OCI-LY7 (cell line): ENCODE results near the gene IRF1. TPM values are rescaled to one million over a fixed set of nuclear protein-coding genes. Genes with fewer than 3 reads are reported as not detected.

Source experiments
- BruUV-seq: library from RNA; stranded (reverse); fragments of 400-500 nt; replicated peaks from 2 replicates; lab custom pipeline; 2021; lab: Mats Ljungman, UMichigan
- CTCF ChIA-PET: fragments of 300-600 bp; sonication (Branson Sonifier 250); formaldehyde crosslinking; loops from one replicate; lab custom pipeline; 2022; ENCODE audit warnings: antibody characterized with exemption; ENCODE audit not compliant: unreplicated experiment; lab: Charles Lee
- POLR2A ChIA-PET: fragments of 300-600 bp; sonication (Branson Sonifier 250); formaldehyde crosslinking; loops from one replicate; lab custom pipeline; 2022; ENCODE audit warnings: antibody characterized with exemption; lab: Charles Lee
- DNase-seq: peaks from one replicate; pipeline ENCODE4 v3.0.0-alpha.2; 2015; ENCODE audit warnings: low spot score
- H2AFZ ChIP-seq: fragments of 200-600 bp; sonication (generic), shearing (Covaris generic); 2 replicates; pipeline ENCODE4 v1.6.1; 2014; ENCODE audit warnings: mild to moderate bottlenecking, antibody characterized with exemption, low read length, moderate library complexity
- H3K27ac ChIP-seq: fragments of 200-600 bp; sonication (generic); 2 replicates; pipeline ENCODE4 v1.5.1; 2014; ENCODE audit warnings: mixed run types, low read depth, mild to moderate bottlenecking, moderate library complexity, low read length, inconsistent platforms; ENCODE audit not compliant: poor library complexity, severe bottlenecking
- H3K36me3 ChIP-seq: fragments of 200-600 bp; sonication (generic); 2 replicates; pipeline ENCODE4 v1.6.1; 2014; ENCODE audit warnings: mild to moderate bottlenecking, antibody characterized with exemption, low read length, moderate library complexity, mixed read lengths; ENCODE audit not compliant: insufficient read depth
- H3K4me1 ChIP-seq: fragments of 200-600 bp; sonication (generic); 2 replicates; pipeline ENCODE4 v1.5.1; 2014; ENCODE audit warnings: mild to moderate bottlenecking, low read length; ENCODE audit not compliant: insufficient read depth, poor library complexity, severe bottlenecking
- H3K4me2 ChIP-seq: fragments of 200-600 bp; sonication (generic); 2 replicates; pipeline ENCODE4 v1.6.1; 2014; ENCODE audit warnings: mild to moderate bottlenecking, low read length
- H3K4me3 ChIP-seq: fragments of 200-600 bp; sonication (generic); 2 replicates; pipeline ENCODE4 v1.5.1; 2014; ENCODE audit warnings: mild to moderate bottlenecking, low read depth, low read length; ENCODE audit not compliant: poor library complexity, severe bottlenecking
- H3K79me2 ChIP-seq: fragments of 200-600 bp; sonication (generic); 2 replicates; pipeline ENCODE4 v1.6.1; 2016; ENCODE audit warnings: low read depth, mild to moderate bottlenecking, low read length, moderate library complexity, mixed read lengths; ENCODE audit not compliant: insufficient read depth
- H3K9me2 ChIP-seq: fragments of 200-600 bp; sonication (generic); 2 replicates; pipeline ENCODE4 v1.6.1; 2016; ENCODE audit warnings: mild to moderate bottlenecking, low read length, mixed read lengths; ENCODE audit not compliant: insufficient read depth
- H3K9me3 ChIP-seq: fragments of 200-600 bp; sonication (generic); 2 replicates; pipeline ENCODE4 v1.6.1; 2014; ENCODE audit warnings: mild to moderate bottlenecking, mixed run types, low read length, mixed read lengths
- H4K20me1 ChIP-seq: fragments of 200-600 bp; sonication (generic); 2 replicates; pipeline ENCODE4 v1.6.1; 2014; ENCODE audit warnings: mild to moderate bottlenecking, antibody characterized with exemption, low read length, moderate library complexity, mixed read lengths; ENCODE audit not compliant: insufficient read depth
- EZH2phosphoT487 ChIP-seq: fragments of 200-600 bp; sonication (generic); IDR thresholded peaks from 2 replicates; pipeline ENCODE4 v1.6.1; 2018; ENCODE audit warnings: low read depth, borderline replicate concordance, mild to moderate bottlenecking, mixed run types, antibody characterized with exemption, low read length, moderate library complexity, mixed read lengths
- intact Hi-C: fragments of 100-400 bp; cut with micrococcal nuclease; formaldehyde crosslinking; loops from one replicate; pipeline ENCODE4 v1.10.0; 2022; ENCODE audit not compliant: unreplicated experiment
- total RNA-seq, 2 experiments: library from RNA; depleted of rRNA in 1 of 2; stranded (reverse); fragments of >200 nt in 1 of 2; shearing (Covaris generic) in 1 of 2; gene quantifications; 2 replicates each; pipeline ENCODE4 v1.2.3, GENCODE V29; 2014 to 2022
- TF ChIP-seq, protein P1 (sequence below): fragments of 200-600 bp; sonication (generic); conservative IDR thresholded peaks from 2 replicates; pipeline ENCODE4 v1.5.1; 2014; ENCODE audit warnings: mild to moderate bottlenecking, antibody characterized with exemption, low read length, moderate library complexity, mixed read lengths

The IRF1 gene
- total RNA-seq, 2 experiments from 2014 or later, result 24.8 to 39.4 TPM

DNA sequence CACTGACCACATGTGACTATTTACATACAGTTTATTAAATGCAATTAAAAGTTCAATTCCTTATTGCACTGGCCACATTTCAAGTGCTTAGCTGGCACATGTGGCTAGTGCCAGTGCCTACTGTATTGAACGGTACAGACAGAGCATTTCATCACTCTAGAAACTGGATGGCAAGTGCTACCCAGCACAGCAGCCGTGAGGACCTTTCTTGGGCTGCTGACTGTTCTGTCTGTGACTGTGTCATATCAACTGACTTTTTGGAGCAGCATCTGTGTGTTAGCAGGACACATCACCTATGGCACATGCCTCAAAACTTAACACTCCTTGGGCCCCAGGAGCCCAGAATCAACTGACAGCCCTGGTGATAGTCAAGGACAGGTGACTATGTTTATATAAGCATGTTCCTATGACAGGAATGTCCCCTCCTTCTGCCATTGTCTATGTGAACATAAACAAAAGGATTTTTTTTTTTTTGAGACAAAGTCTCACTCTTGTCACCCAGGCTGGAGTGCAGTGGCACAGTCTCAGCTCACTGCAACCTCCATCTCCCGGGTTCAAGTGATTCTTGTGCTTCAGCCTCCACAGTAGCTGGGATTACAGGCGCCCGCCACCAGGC is 8.9 kb downstream of the IRF1 start:
- no TSS peak for BruUV-seq
- CTCF ChIA-PET, result interaction anchor here (1.9 kb wide), 1 partner anchor 95 kb away, joined by 6 read pairs; no protein-coding TSS in a partner anchor
- no peaks in the 10 kb centered on the region; the same call in 1 of the 2 replicates for H3K79me2 ChIP-seq
- H3K9me2 ChIP-seq, result no peaks in the 10 kb centered on the region
- no peak overlapping the region for H2AFZ ChIP-seq
- H3K4me2 ChIP-seq, result no peak overlapping the region
- H3K27ac ChIP-seq, result no peak overlapping the region
- DNase-seq, result no peak
- no peak overlapping the region for H3K4me3 ChIP-seq
- peaks cover 54% of the 10 kb centered on the region for H3K36me3 ChIP-seq
- intact Hi-C loops, result no loop called here
- no peaks in the 10 kb centered on the region for H4K20me1 ChIP-seq
- H3K9me3 ChIP-seq, result no peaks in the 10 kb centered on the region
- peaks cover 15% of the 10 kb centered on the region for H3K4me1 ChIP-seq
- TF ChIP-seq EZH2phosphoT487, result no peak
- TF ChIP-seq, protein P1, sequence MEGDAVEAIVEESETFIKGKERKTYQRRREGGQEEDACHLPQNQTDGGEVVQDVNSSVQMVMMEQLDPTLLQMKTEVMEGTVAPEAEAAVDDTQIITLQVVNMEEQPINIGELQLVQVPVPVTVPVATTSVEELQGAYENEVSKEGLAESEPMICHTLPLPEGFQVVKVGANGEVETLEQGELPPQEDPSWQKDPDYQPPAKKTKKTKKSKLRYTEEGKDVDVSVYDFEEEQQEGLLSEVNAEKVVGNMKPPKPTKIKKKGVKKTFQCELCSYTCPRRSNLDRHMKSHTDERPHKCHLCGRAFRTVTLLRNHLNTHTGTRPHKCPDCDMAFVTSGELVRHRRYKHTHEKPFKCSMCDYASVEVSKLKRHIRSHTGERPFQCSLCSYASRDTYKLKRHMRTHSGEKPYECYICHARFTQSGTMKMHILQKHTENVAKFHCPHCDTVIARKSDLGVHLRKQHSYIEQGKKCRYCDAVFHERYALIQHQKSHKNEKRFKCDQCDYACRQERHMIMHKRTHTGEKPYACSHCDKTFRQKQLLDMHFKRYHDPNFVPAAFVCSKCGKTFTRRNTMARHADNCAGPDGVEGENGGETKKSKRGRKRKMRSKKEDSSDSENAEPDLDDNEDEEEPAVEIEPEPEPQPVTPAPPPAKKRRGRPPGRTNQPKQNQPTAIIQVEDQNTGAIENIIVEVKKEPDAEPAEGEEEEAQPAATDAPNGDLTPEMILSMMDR, result no peak
- POLR2A ChIA-PET, result interaction anchor here (1.0 to 4.1 kb wide), 6 partner anchors 9 to 61 kb away, joined by 3 to 22 read pairs (median 6); partner anchors contain the start of gene IRF1

DNA sequence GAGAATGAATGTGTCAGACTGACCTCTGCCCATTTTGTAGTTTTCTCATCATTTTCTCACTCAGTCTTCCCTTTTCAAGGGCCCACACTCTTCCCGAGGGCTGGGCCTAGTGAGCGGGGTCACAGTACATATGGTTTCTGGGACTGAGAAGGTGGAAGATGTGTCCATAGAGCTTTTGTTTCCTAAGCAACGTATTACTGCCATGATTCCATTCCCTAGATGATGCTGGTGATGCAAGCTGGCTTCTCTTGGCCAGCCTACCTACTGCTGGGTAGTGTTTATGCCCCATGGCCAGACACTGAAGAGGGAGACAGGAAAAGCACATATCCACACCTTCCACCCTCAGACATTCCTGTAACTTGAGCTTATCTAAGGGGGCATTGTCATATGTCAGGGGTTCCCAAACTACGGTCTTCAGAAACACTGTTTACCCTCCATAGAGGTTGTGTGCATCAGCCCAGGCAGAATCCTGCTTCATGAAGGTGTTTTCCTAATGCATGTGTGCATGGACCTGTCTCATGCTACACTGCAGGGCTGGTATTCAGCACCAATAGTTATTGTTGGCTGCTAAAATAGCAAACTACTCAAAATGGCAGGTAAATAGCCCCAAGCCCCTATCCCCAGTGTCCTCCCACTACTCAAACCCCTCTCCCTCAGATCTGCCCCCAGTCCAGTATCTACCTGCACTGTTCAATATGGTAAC is 9.5 kb downstream of the IRF1 start:
- no peaks in the 10 kb centered on the region for H3K9me2 ChIP-seq
- no peak overlapping the region for H3K4me2 ChIP-seq
- no peak overlapping the region for H3K27ac ChIP-seq
- no peak overlapping the region for H3K4me3 ChIP-seq
- H3K79me2 ChIP-seq, result no peaks in the 10 kb centered on the region
- no peak overlapping the region for H2AFZ ChIP-seq
- no peak for DNase-seq
- no peaks in the 10 kb centered on the region for H3K9me3 ChIP-seq
- ChIA-PET POLR2A (interaction anchor here (0.9 to 4.1 kb wide), 10 partner anchors 8 to 65 kb away, joined by 3 to 22 read pairs (median 4); partner anchors contain the start of gene IRF1), CTCF (interaction anchor here (1.2 to 1.9 kb wide), 3 partner anchors 8 to 95 kb away, joined by 3 to 6 read pairs (median 4); no protein-coding TSS in a partner anchor)
- H3K4me1 ChIP-seq, result peaks cover 15% of the 10 kb centered on the region
- no peaks in the 10 kb centered on the region for H4K20me1 ChIP-seq
- H3K36me3 ChIP-seq, result peaks cover 47% of the 10 kb centered on the region
- intact Hi-C loops, result no loop called here
- no peak for TF ChIP-seq EZH2phosphoT487
- TF ChIP-seq, protein P1, result no peak
- no TSS peak for BruUV-seq
